OCI-LY7 (cell line): ENCODE measurements around the gene PIGC.

Experiments used
- EZH2phosphoT487 ChIP-seq: fragments of 200-600 bp; sonication (generic); IDR thresholded peaks from 2 replicates; pipeline ENCODE4 v1.6.1; 2018; ENCODE audit warnings: low read depth, borderline replicate concordance, mild to moderate bottlenecking, mixed run types, antibody characterized with exemption, low read length, moderate library complexity, mixed read lengths
- TF ChIP-seq, protein P1 (sequence below): fragments of 200-600 bp; sonication (generic); conservative IDR thresholded peaks from 2 replicates; pipeline ENCODE4 v1.5.1; 2014; ENCODE audit warnings: mild to moderate bottlenecking, antibody characterized with exemption, low read length, moderate library complexity, mixed read lengths

DNA sequence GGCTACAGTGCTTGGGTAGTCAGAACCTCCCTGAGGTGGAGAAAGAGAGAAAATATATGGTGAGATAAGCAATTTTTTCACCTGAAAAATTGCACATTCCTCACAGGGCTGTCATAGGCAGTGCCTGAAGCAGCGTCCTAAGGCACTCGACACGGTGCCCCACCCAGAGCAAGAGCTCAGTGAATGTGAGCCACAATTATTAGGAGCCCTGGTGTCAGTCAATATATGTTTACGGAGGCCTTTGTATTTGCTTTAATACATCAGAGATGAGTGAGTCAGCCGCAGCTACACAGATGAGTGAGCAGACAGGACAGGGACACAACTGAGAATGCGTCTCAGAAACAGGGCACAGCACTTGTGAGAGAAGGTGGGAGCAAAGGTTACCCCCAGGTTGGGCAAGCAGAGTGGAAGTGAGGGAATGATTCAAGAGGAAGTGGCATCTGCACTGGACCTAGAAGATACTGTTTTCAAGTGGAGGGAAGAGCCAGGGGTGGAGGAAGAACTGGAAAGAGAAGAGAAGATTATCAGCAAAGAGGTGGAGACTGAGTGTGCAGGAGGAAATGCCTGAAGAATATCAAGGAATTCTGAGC, 5.2 kb upstream of the PIGC start:
- TF ChIP-seq, protein P1, sequence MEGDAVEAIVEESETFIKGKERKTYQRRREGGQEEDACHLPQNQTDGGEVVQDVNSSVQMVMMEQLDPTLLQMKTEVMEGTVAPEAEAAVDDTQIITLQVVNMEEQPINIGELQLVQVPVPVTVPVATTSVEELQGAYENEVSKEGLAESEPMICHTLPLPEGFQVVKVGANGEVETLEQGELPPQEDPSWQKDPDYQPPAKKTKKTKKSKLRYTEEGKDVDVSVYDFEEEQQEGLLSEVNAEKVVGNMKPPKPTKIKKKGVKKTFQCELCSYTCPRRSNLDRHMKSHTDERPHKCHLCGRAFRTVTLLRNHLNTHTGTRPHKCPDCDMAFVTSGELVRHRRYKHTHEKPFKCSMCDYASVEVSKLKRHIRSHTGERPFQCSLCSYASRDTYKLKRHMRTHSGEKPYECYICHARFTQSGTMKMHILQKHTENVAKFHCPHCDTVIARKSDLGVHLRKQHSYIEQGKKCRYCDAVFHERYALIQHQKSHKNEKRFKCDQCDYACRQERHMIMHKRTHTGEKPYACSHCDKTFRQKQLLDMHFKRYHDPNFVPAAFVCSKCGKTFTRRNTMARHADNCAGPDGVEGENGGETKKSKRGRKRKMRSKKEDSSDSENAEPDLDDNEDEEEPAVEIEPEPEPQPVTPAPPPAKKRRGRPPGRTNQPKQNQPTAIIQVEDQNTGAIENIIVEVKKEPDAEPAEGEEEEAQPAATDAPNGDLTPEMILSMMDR: no peak
- no peak for TF ChIP-seq EZH2phosphoT487
